Sciatic nerve (tissue), 2 donors: ENCODE measurements around the gene SLC16A13. TPM values are rescaled to one million over a fixed set of nuclear protein-coding genes. Genes with fewer than 3 reads are reported as not detected.
A peak's percentile ranks its signal among the peaks of the same experiment; 100 is the strongest.
"Not testable (repeated sequence)": the region's sequence is repeated elsewhere in the genome, so short reads cannot be mapped to it uniquely, and the experiment has no call there.

Experiments
- ATAC-seq: fragments of 200-7000 bp; cut with Tn5 transposase; one replicate; pipeline ENCODE4 v1.9.1; 2020; ENCODE audit warnings: mild to moderate bottlenecking, moderate library complexity
- DNase-seq: peaks from one replicate; pipeline ENCODE4 v3.0.0-alpha.2; 2020; ENCODE audit warnings: low spot score
- intact Hi-C: fragments of 100-400 bp; cut with DNase I; formaldehyde crosslinking; loops from one replicate; pipeline ENCODE4 v1.14.2; 2022
- total RNA-seq: library from RNA; stranded (reverse); fragmentation: NEBNext Ultra II Directional; extraction: Animal tissue kit (Norgen Biotek cat#: 25700); gene quantifications from one replicate; pipeline ENCODE4 v1.2.1, GENCODE V29; 2021
- donor health status: DM: no; HTN: no; CAD: no.
- donor health status: DM: no; HTN: no; CAD: no.

SLC16A13 gene
- total RNA-seq, 1 donor from 2014 or later = 1.8 TPM

DNA sequence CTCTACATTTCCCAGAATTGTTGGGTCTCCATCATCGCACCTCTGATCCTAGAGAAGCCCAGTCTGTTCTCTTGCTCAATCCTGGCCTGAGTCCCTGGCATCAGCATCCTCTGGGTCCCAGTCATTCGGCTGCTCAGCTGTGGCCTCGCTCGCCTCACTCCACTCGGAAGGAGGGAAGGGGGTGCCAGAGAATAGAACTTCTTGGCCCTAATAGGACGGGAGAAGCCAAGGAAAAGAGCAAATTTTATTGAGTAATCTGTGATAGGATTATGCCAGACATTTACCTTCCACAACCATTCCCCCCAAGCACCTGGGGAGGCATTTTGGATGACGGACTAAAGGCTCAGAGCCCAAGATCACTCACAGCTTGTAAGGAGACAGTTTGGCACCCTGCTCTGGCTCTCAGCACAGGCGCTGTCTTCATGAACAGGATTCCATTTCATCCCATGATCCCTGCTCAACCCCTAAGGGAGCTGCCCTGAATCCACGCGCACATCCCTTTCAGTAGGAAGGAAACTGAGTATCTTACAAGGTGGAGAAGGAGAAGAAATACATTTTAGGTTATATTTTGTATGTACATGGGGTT lies 44.7 kb downstream of the SLC16A13 start:
- intact Hi-C loops = no loop called here
- peak; percentile 95 for ATAC-seq

GRCh38 chr17:7081341-7082062 lies 45.7 kb downstream of the SLC16A13 start:
- DNase-seq (no peak), ATAC-seq (no peak)
- intact Hi-C loops = no loop called here

More for the DNA sequence above, 44.7 kb downstream of the SLC16A13 start:
- DNase-seq = peak; percentile 70

- DNase-seq = no peak
- no peak for ATAC-seq
- intact Hi-C loops = no loop called here
These were observed 47.8 kb downstream of the SLC16A13 start for GRCh38 chr17:7083592-7083991.

- ATAC-seq = no peak
These were observed 48.3 kb downstream of the SLC16A13 start for GRCh38 chr17:7084088-7084487.

DNA sequence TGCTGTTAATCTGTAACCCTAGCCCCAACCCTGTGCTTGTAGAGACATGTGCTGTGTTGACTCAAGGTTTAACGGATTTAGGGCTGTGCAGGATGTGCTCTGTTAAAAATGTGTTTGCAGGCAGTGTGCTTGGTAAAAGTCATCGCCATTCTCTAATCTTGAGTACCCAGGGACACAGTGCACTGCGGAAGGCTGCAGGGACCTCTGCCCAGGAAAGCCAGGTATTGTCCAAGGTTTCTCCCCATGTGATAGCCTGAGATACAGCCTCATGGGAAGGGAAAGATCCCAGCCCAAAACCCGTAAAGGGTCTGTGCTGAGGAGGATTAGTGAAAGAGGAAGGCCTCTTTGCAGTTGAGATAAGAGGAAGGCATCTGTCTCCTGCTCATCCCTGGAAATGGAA lies 52.6 kb downstream of the SLC16A13 start:
- intact Hi-C loops, DNase-seq, ATAC-seq: not testable (repeated sequence)

More at GRCh38 chr17:7084088-7084487, 48.3 kb downstream of the SLC16A13 start:
- intact Hi-C loops = no loop called here
- DNase-seq = no peak

- ATAC-seq, DNase-seq, intact Hi-C loops: not testable (repeated sequence)
These were observed 53.8 kb downstream of the SLC16A13 start for GRCh38 chr17:7089570-7089969.

Other genes starting within 250 kb of the SLC16A13 start
- gene TEKT1, start 204.3 kb upstream of the SLC16A13 start, total RNA-seq = 0.89 TPM
- not detected for gene ALOX12, start 40.0 kb upstream of the SLC16A13 start, total RNA-seq
- gene RNASEK, start 23.4 kb upstream of the SLC16A13 start, total RNA-seq = 152 TPM
- 24.5 TPM for gene BCL6B, start 13.0 kb upstream of the SLC16A13 start, total RNA-seq
- gene SLC16A11, start 8.1 kb downstream of the SLC16A13 start, total RNA-seq = 0.89 TPM
- 14.7 TPM for gene CLEC10A, start 44.2 kb downstream of the SLC16A13 start, total RNA-seq
- 1.1 TPM for gene ASGR2, start 78.8 kb downstream of the SLC16A13 start, total RNA-seq
- 2.3 TPM for gene ASGR1, start 143.4 kb downstream of the SLC16A13 start, total RNA-seq
- 32.2 TPM for gene DLG4, start 183.8 kb downstream of the SLC16A13 start, total RNA-seq
- 321 TPM for gene ACADVL, start 183.9 kb downstream of the SLC16A13 start, total RNA-seq
- 49.1 TPM for gene DVL2, start 198.5 kb downstream of the SLC16A13 start, total RNA-seq
- 23.8 TPM for gene PHF23, start 203.4 kb downstream of the SLC16A13 start, total RNA-seq
- gene GABARAP, start 206.4 kb downstream of the SLC16A13 start, total RNA-seq = 397 TPM
- gene CTDNEP1, start 215.7 kb downstream of the SLC16A13 start, total RNA-seq = 82.0 TPM
- 26.7 TPM for gene ELP5, start 216.2 kb downstream of the SLC16A13 start, total RNA-seq
- 4.1 TPM for gene CLDN7, start 226.5 kb downstream of the SLC16A13 start, total RNA-seq
- 6.1 TPM for gene SLC2A4, start 245.7 kb downstream of the SLC16A13 start, total RNA-seq